K562 (cell line): ENCODE data around the gene TSPOAP1. TPM values are rescaled to one million over a fixed set of nuclear protein-coding genes. Genes with fewer than 3 reads are reported as not detected.
A peak's percentile ranks its signal among the peaks of the same experiment; 100 is the strongest.

Experiments
- CBX5 ChIP-seq: IDR thresholded peaks from 2 replicates; pipeline ENCODE4 v1.6.1; 2014; ENCODE audit warnings: low read depth, borderline replicate concordance
- CLOCK ChIP-seq: fragments of 250-450 bp; sonication (Bioruptor Pico); IDR thresholded peaks from 2 replicates; pipeline ENCODE4 v1.4.0; 2020; ENCODE audit warnings: mild to moderate bottlenecking, moderate library complexity, borderline replicate concordance
- FOXA1 ChIP-seq: fragments of 450-650 bp; IDR thresholded peaks from 2 replicates; pipeline ENCODE4 v1.6.1; 2016; ENCODE audit warnings: mild to moderate bottlenecking, borderline replicate concordance
- FOXP1 ChIP-seq: sonication (generic); formaldehyde crosslinking; IDR thresholded peaks from 2 replicates; pipeline ENCODE4 v1.8.0; 2022; ENCODE audit warnings: mild to moderate bottlenecking, missing genetic modification reagents
- KDM2B ChIP-seq: fragments of 250-450 bp; sonication (Bioruptor Pico); IDR thresholded peaks from 2 replicates; pipeline ENCODE4 v1.8.0; 2021; ENCODE audit warnings: mild to moderate bottlenecking, moderate library complexity
- KLF16 ChIP-seq: IDR thresholded peaks from 2 replicates; pipeline ENCODE4 v1.6.1; 2016; ENCODE audit warnings: antibody characterized with exemption
- LARP7 ChIP-seq: fragments of 450-650 bp; IDR thresholded peaks from 2 replicates; pipeline ENCODE4 v1.6.1; 2016
- MBD2 ChIP-seq: sonication (generic); IDR thresholded peaks from 2 replicates; pipeline ENCODE4 v1.6.1; 2016; ENCODE audit warnings: low read depth, borderline replicate concordance
- MIER1 ChIP-seq: fragments of 450-650 bp; IDR thresholded peaks from 2 replicates; pipeline ENCODE4 v1.6.1; 2016; ENCODE audit warnings: antibody characterized with exemption, mild to moderate bottlenecking, low read depth
- NCOA4 ChIP-seq: fragments of 450-650 bp; IDR thresholded peaks from 2 replicates; pipeline ENCODE4 v1.6.1; 2018; ENCODE audit warnings: mild to moderate bottlenecking; ENCODE audit not compliant: partially characterized antibody
- NFRKB ChIP-seq: fragments of 450-650 bp; IDR thresholded peaks from 2 replicates; pipeline ENCODE4 v1.6.1; 2016; ENCODE audit warnings: low read depth
- PBX2 ChIP-seq, 2 experiments: IDR thresholded peaks in 1 of 2; conservative IDR thresholded peaks in 1 of 2; 2 replicates each; pipeline ENCODE4 v1.6.1; 2016; ENCODE audit warnings: low read depth in 2 of 2, mild to moderate bottlenecking in 1 of 2, missing compliant biosample characterization in 1 of 2, missing genetic modification characterization in 1 of 2, moderate library complexity in 1 of 2
- RAD51 ChIP-seq: fragments of 450-650 bp; IDR thresholded peaks from 2 replicates; pipeline ENCODE4 v1.7.1; 2016; ENCODE audit warnings: low read depth, mild to moderate bottlenecking, borderline replicate concordance
- SAFB2 ChIP-seq: fragments of 200-400 bp; formaldehyde crosslinking; IDR thresholded peaks from 2 replicates; pipeline ENCODE4 v1.6.1; 2018; ENCODE audit warnings: borderline replicate concordance, low read length, low read depth, moderate library complexity; ENCODE audit not compliant: severe bottlenecking
- SETDB1 ChIP-seq: IDR thresholded peaks from one replicate; pipeline ENCODE4 v1.6.1; 2012; ENCODE audit warnings: low read length, control low read depth, inconsistent platforms
- SMARCC2 ChIP-seq: fragments of 450-650 bp; IDR thresholded peaks from 2 replicates; pipeline ENCODE4 v1.6.1; 2017; ENCODE audit warnings: antibody characterized with exemption, moderate library complexity, mild to moderate bottlenecking, low read depth
- SP1 ChIP-seq: sonication (generic); formaldehyde crosslinking; IDR thresholded peaks from 2 replicates; pipeline ENCODE4 v1.8.1; 2022; ENCODE audit warnings: mild to moderate bottlenecking, missing genetic modification reagents
- TAL1 ChIP-seq: fragments of 450-650 bp; IDR thresholded peaks from 2 replicates; pipeline ENCODE4 v1.6.1; 2016; ENCODE audit warnings: mild to moderate bottlenecking
- THRAP3 ChIP-seq: fragments of 450-650 bp; IDR thresholded peaks from 2 replicates; pipeline ENCODE4 v1.6.1; 2016; ENCODE audit warnings: mild to moderate bottlenecking, inconsistent platforms, borderline replicate concordance
- ZNF140 ChIP-seq: fragments of 250-450 bp; sonication (Bioruptor Pico); IDR thresholded peaks from 2 replicates; pipeline ENCODE4 v1.8.0; 2021; ENCODE audit warnings: moderate library complexity, mild to moderate bottlenecking, inconsistent platforms
- ZNF398 ChIP-seq: fragments of 250-450 bp; sonication (Bioruptor Pico); IDR thresholded peaks from 2 replicates; pipeline ENCODE4 v1.8.0; 2021; ENCODE audit warnings: moderate library complexity, mild to moderate bottlenecking, inconsistent platforms
- ZNF699 ChIP-seq: fragments of 250-450 bp; sonication (Bioruptor Pico); IDR thresholded peaks from 2 replicates; pipeline ENCODE4 v1.8.0; 2021; ENCODE audit warnings: mild to moderate bottlenecking, moderate library complexity; ENCODE audit not compliant: insufficient replicate concordance
- polyA plus RNA-seq, 8 experiments: library from polyadenylated mRNA; depleted of rRNA in 4 of 8; stranded (reverse) in 5 of 8; unstranded in 3 of 8; fragments of >200 nt; fragmentation: Nextera tagmentation in 2 of 8; fragmentation: Illumina TruSeq in 1 of 8; extraction: Ambion mirVana in 2 of 8; extraction: Trizol in 1 of 8; gene quantifications; 2 replicates each; pipeline versions ENCODE4 v1.2.1 to v1.2.3, GENCODE V29; 2011 to 2014; ENCODE audit warnings: inconsistent platforms in 1 of 8, missing spikeins in 1 of 8
- total RNA-seq, 7 experiments: library from RNA; depleted of rRNA in 6 of 7; stranded (reverse); fragments of >200 nt in 6 of 7; fragmentation: Illumina TruSeq in 2 of 7; extraction: Trizol in 2 of 7; gene quantifications; 2 replicates each; pipeline versions ENCODE4 v1.2.1 to v1.2.3, GENCODE V29; 2011 to 2021; ENCODE audit warnings: low replicate concordance in 1 of 7

Gene TSPOAP1
- total and polyA plus RNA-seq, 9 of the 15 experiments (the other 6 are each of a cell fraction or from before 2014, with no cell fraction given): 0.87 to 3.9 (median 1.8) TPM; not detected in 2

GRCh38 chr17:58337600-58338453 lies 9.2 kb upstream of the TSPOAP1 start (continued):
- TF ChIP-seq SETDB1 (no peak), ZNF699 (CRISPR knock-in tag) (no peak), FOXA1 (no peak), MBD2 (peak; percentile 71; the same call in 1 of the 2 replicates), ZNF140 (no peak), ZNF398 (CRISPR knock-in tag) (no peak), CBX5 (no peak), MIER1 (no peak), SMARCC2 (no peak), RAD51 (no peak), NCOA4 (no peak), TAL1 (no peak), KLF16 (peak; percentile 50), PBX2 (CRISPR knock-in tag; IDR thresholded peaks at IDR 0.05; ENCODE audit: low read depth) (no peak), PBX2 (tag; conservative IDR thresholded peaks at IDR 0.05; ENCODE audit: low read depth) (peak; percentile 17; the same call in 1 of the 2 replicates), LARP7 (no peak), FOXP1 (CRISPR knock-in tag) (no peak), KDM2B (CRISPR knock-in tag) (no peak), THRAP3 (no peak), SAFB2 (no peak), CLOCK (CRISPR knock-in tag) (no peak), SP1 (no peak), NFRKB (peak; percentile 86; the same call in 1 of the 2 replicates)
